ENCODE results near the gene CD99.

Gene CD99

GRCh38 chrX:2703991-2704369 is 12.9 kb downstream of the CD99 start:
- no peak overlapping the region for H3K9ac ChIP-seq (ENCODE audit: low read length)
- no peaks in the 10 kb centered on the region for H4K20me1 ChIP-seq (ENCODE audit: low read depth, low read length)

GRCh38 chrX:2705046-2705832 is 14.1 kb downstream of the CD99 start:
- Histone ChIP-seq H3F3A (ENCODE audit: insufficient read depth) (no peaks in the 10 kb centered on the region), H3K79me2 (ENCODE audit: insufficient read depth, low read length) (no peaks in the 10 kb centered on the region), H3K4me2 (ENCODE audit: low read depth, low read length, poor library complexity, severe bottlenecking) (no peak overlapping the region), H3K9me3 (ENCODE audit: insufficient read depth, low read length) (no peaks in the 10 kb centered on the region), H3K27me3 (ENCODE audit: low read length) (no peaks in the 10 kb centered on the region), H3K9ac (ENCODE audit: low read length) (no peak overlapping the region), H3K36me3 (ENCODE audit: low read length) (no peaks in the 10 kb centered on the region), H3K4me3 (ENCODE audit: insufficient read depth, low read length, poor library complexity, severe bottlenecking) (no peak overlapping the region), H3K27ac (ENCODE audit: low read depth, low read length) (no peak overlapping the region), H2AFZ (ENCODE audit: low read depth, low read length, severe bottlenecking) (no peak overlapping the region), H4K20me1 (ENCODE audit: low read depth, low read length) (no peaks in the 10 kb centered on the region), H3K9me2 (replicated peaks; ENCODE audit: insufficient read depth, low read length) (no peaks in the 10 kb centered on the region)
- no peak for TF ChIP-seq CTCF (IDR thresholded peaks at IDR 0.05; ENCODE audit: insufficient read depth, low read length, poor library complexity, severe bottlenecking)
- TF ChIP-seq EZH2phosphoT487 (conservative IDR thresholded peaks at IDR 0.05; ENCODE audit: low read length) = no peak

More at GRCh38 chrX:2703991-2704369, 12.9 kb downstream of the CD99 start:
- Histone ChIP-seq H3K27ac (ENCODE audit: low read depth, low read length) (no peak overlapping the region), H2AFZ (ENCODE audit: low read depth, low read length, severe bottlenecking) (no peak overlapping the region), H3K4me3 (ENCODE audit: insufficient read depth, low read length, poor library complexity, severe bottlenecking) (no peak overlapping the region), H3K9me3 (ENCODE audit: insufficient read depth, low read length) (no peaks in the 10 kb centered on the region), H3K79me2 (ENCODE audit: insufficient read depth, low read length) (no peaks in the 10 kb centered on the region), H3K36me3 (ENCODE audit: low read length) (no peaks in the 10 kb centered on the region), H3K9me2 (replicated peaks; ENCODE audit: insufficient read depth, low read length) (no peaks in the 10 kb centered on the region), H3K27me3 (ENCODE audit: low read length) (no peaks in the 10 kb centered on the region), H3F3A (ENCODE audit: insufficient read depth) (no peaks in the 10 kb centered on the region), H3K4me2 (ENCODE audit: low read depth, low read length, poor library complexity, severe bottlenecking) (no peak overlapping the region)
- no peak for TF ChIP-seq EZH2phosphoT487 (conservative IDR thresholded peaks at IDR 0.05; ENCODE audit: low read length)
- no peak for TF ChIP-seq CTCF (IDR thresholded peaks at IDR 0.05; ENCODE audit: insufficient read depth, low read length, poor library complexity, severe bottlenecking)

- H3K27ac ChIP-seq (ENCODE audit: low read depth, low read length) = no peak overlapping the region
- H2AFZ ChIP-seq (ENCODE audit: low read depth, low read length, severe bottlenecking) = no peak overlapping the region
- no peak for TF ChIP-seq CTCF (IDR thresholded peaks at IDR 0.05; ENCODE audit: insufficient read depth, low read length, poor library complexity, severe bottlenecking)
- TF ChIP-seq EZH2phosphoT487 (conservative IDR thresholded peaks at IDR 0.05; ENCODE audit: low read length) = no peak
- H3K36me3 ChIP-seq (ENCODE audit: low read length) = no peaks in the 10 kb centered on the region
- no peaks in the 10 kb centered on the region for H4K20me1 ChIP-seq (ENCODE audit: low read depth, low read length)
- H3F3A ChIP-seq (ENCODE audit: insufficient read depth) = no peaks in the 10 kb centered on the region
- H3K4me2 ChIP-seq (ENCODE audit: low read depth, low read length, poor library complexity, severe bottlenecking) = no peak overlapping the region
- H3K9me3 ChIP-seq (ENCODE audit: insufficient read depth, low read length) = no peaks in the 10 kb centered on the region
- no peaks in the 10 kb centered on the region for H3K27me3 ChIP-seq (ENCODE audit: low read length)
- no peak overlapping the region for H3K9ac ChIP-seq (ENCODE audit: low read length)
- no peaks in the 10 kb centered on the region for H3K79me2 ChIP-seq (ENCODE audit: insufficient read depth, low read length)
- H3K4me3 ChIP-seq (ENCODE audit: insufficient read depth, low read length, poor library complexity, severe bottlenecking) = no peak overlapping the region
- no peaks in the 10 kb centered on the region for H3K9me2 ChIP-seq (replicated peaks; ENCODE audit: insufficient read depth, low read length)
These were observed 16.3 kb downstream of the CD99 start for GRCh38 chrX:2707334-2707760.

Data from SU-DHL-6 (cell line).